ENCODE results near the gene TRPM7.
"Not testable (repeated sequence)": the region's sequence is repeated elsewhere in the genome, so short reads cannot be mapped to it uniquely, and the experiment has no call there.

The TRPM7 gene

DNA sequence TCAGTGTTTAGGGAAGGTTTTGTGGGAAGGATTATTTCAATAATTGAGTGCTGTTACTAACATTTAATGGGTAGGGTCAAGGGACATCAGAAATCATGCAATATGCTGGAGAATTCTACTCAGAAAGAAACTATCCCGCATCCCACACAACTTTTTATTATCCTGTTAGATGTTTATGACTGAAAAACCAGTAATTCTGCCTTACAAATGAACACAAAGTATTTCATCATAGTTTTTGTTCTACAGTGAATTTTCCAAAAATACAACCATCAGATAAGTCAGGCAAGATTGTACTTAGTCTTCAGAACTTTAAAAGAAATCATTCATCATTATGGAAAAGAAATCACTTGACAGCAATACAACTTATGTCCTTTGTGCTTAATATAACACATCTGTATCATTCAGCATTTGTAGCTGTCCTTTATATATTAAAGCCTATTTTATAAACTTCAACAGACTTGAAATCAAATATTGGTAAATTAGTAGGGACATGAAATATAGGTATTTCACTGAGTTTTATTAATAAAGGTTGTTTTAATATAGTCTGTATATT is 61.9 kb downstream of the TRPM7 start:
- ATAC-seq: no peak
- Mint-ChIP-seq H3K4me1 (peaks cover 9% of the 10 kb centered on the region), H3K4me3 (no peak overlapping the region), H3K36me3 (peaks cover 97% of the 10 kb centered on the region), H3K9me3 (no peaks in the 10 kb centered on the region), H3K27ac (no peak overlapping the region)
- DNase-seq (ENCODE audit: low spot score in 2 of 2): no peak

DNA sequence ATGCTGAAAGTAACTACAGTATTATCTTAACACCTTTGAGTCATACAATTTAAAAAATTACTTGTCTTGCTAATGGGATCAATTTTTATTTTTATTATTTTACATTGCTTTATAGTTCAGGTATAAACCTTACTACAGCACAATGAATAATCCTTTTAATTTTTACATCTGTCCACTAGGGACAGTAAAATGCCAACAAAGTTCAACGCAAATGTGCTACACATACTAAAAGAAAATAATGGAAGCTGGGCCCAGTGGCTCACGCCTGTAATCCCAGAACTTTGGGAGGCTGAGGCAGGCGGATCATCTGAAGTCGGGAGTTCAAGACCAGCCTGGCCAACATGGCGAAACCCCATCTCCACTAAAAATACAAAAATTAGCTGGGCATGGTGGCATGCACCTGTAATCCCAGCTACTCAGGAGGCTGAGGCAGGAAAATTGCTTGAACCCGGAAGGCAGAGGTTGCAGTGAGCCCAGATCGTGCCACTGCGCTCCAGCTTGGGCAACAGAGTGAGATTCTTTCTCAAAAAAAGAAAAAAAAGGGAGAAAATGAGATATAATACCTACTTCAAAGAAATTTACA is 64.1 kb downstream of the TRPM7 start:
- not testable (repeated sequence) for H3K27ac Mint-ChIP-seq; DNase-seq (ENCODE audit: low spot score in 2 of 2); H3K9me3 Mint-ChIP-seq; H3K4me1 Mint-ChIP-seq; ATAC-seq; H3K4me3 Mint-ChIP-seq
- peaks cover 97% of the 10 kb centered on the region for H3K36me3 Mint-ChIP-seq

DNA sequence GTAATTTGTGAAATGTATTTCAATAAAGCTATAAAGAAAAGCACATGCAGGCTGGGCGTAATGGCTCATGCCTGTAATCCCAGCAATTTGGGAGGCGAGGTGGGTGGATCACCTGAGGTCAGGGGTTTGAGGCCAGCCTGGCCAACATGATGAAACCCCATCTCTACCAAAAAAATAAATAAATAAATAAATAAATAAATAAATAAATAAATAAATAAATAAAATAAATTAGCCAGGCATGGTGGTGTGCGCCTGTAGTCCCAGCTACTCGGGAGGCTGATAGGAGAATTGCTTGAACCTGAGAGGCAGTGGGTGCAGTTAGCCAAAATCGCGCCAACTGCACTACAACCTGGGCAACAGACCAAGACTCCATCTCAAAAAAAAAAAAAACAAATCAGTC is 69.6 kb downstream of the TRPM7 start:
- not testable (repeated sequence) for DNase-seq (ENCODE audit: low spot score in 2 of 2)
- H3K36me3 Mint-ChIP-seq: peaks cover 100% of the 10 kb centered on the region

DNA sequence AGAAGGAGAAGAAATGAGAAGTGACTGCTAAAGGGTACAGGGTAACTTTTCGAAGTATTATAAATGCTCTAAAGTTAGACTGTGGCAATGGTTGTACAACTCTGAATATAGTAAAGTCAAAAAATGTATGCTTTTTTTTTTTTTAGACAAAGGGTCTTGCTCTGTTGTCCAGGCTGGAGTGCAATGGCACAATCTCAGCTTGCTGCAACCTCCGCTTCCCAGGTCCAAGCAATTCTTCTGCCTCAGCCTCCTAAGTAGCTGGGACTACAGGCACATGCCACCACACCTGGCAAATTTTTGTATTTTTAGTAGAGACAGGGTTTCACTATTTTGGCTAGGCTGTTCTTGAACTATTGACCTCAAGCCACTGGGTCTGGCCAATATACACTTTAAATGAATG is 70.0 kb downstream of the TRPM7 start:
- H3K27ac Mint-ChIP-seq, ATAC-seq: not testable (repeated sequence)
- H3K36me3 Mint-ChIP-seq: peaks cover 100% of the 10 kb centered on the region

More for the DNA sequence above, 69.6 kb downstream of the TRPM7 start:
- not testable (repeated sequence) for H3K4me1 Mint-ChIP-seq, ATAC-seq, H3K4me3 Mint-ChIP-seq, H3K27ac Mint-ChIP-seq, H3K9me3 Mint-ChIP-seq

GRCh38 chr15:50613600-50613999 is 73.0 kb downstream of the TRPM7 start:
- Mint-ChIP-seq H3K36me3 (peaks cover 100% of the 10 kb centered on the region), H3K27ac (no peak overlapping the region), H3K4me1 (no peaks in the 10 kb centered on the region), H3K9me3 (no peaks in the 10 kb centered on the region), H3K4me3 (no peak overlapping the region)
- DNase-seq (ENCODE audit: low spot score in 2 of 2) (no peak), ATAC-seq (no peak)

More for the DNA sequence above, 70.0 kb downstream of the TRPM7 start:
- H3K4me1 Mint-ChIP-seq; H3K4me3 Mint-ChIP-seq; DNase-seq (ENCODE audit: low spot score in 2 of 2); H3K9me3 Mint-ChIP-seq: not testable (repeated sequence)

- DNase-seq (ENCODE audit: low spot score in 2 of 2) (no peak), ATAC-seq (no peak)
- Mint-ChIP-seq H3K27ac (no peak overlapping the region), H3K4me1 (no peaks in the 10 kb centered on the region), H3K9me3 (peaks cover 3% of the 10 kb centered on the region), H3K4me3 (no peak overlapping the region), H3K36me3 (peaks cover 100% of the 10 kb centered on the region)
These were observed 79.5 kb downstream of the TRPM7 start for GRCh38 chr15:50607129-50607528.

- Mint-ChIP-seq H3K4me1 (no peaks in the 10 kb centered on the region), H3K27ac (peak overlapping the region; percentile 26), H3K9me3 (peaks cover 3% of the 10 kb centered on the region), H3K4me3 (no peak overlapping the region), H3K36me3 (peaks cover 100% of the 10 kb centered on the region)
- ATAC-seq (no peak), DNase-seq (ENCODE audit: low spot score in 2 of 2) (no peak)
These were observed 81.1 kb downstream of the TRPM7 start for GRCh38 chr15:50605462-50605861.

DNA sequence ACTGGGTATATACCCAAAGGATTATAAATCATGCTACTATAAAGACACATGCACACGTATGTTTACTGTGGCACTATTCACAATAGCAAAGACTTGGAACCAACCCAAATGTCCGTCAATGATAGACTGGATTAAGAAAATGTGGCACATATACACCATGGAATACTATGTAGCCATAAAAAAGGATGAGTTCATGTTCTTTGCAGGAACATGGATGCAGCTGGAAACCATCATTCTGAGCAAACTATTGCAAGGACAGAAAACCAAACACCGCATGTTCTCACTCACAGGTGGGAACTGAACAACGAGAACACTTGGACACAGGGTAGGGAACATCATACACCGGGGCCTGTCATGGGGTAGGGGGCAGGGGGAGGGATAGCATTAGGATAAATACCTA is 84.6 kb downstream of the TRPM7 start:
- H3K4me1 Mint-ChIP-seq; H3K9me3 Mint-ChIP-seq; H3K4me3 Mint-ChIP-seq; DNase-seq (ENCODE audit: low spot score in 2 of 2); ATAC-seq; H3K27ac Mint-ChIP-seq: not testable (repeated sequence)
- peaks cover 100% of the 10 kb centered on the region for H3K36me3 Mint-ChIP-seq

DNA sequence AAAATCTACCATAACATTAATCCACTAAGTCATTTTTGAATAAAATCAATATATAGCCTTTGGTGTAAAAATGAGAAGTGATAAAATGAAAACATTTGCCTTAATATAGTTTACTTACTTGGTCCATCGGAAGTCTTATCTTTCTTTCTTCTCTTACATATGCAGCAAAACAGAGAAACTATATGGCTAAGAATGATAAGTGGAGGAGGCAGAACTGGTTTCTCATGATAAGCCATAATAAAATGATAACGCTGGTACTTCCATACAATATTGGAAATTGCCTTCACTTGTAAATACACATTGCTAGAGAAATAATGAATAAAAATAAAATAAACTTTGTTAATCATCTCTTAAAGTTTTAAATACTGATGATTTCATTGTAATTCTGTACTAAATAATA is 92.3 kb downstream of the TRPM7 start:
- DNase-seq (ENCODE audit: low spot score in 2 of 2) (no peak), ATAC-seq (no peak)
- Mint-ChIP-seq H3K36me3 (peaks cover 100% of the 10 kb centered on the region), H3K9me3 (no peaks in the 10 kb centered on the region), H3K4me3 (no peak overlapping the region), H3K27ac (no peak overlapping the region), H3K4me1 (no peaks in the 10 kb centered on the region)

- no peak for DNase-seq (ENCODE audit: low spot score in 2 of 2)
- H3K36me3 Mint-ChIP-seq: peaks cover 100% of the 10 kb centered on the region
- no peak overlapping the region for H3K4me3 Mint-ChIP-seq
- H3K27ac Mint-ChIP-seq: no peak overlapping the region
- H3K9me3 Mint-ChIP-seq: no peaks in the 10 kb centered on the region
- ATAC-seq: no peak
- no peaks in the 10 kb centered on the region for H3K4me1 Mint-ChIP-seq
These were observed 92.8 kb downstream of the TRPM7 start for GRCh38 chr15:50593761-50594160.

DNA sequence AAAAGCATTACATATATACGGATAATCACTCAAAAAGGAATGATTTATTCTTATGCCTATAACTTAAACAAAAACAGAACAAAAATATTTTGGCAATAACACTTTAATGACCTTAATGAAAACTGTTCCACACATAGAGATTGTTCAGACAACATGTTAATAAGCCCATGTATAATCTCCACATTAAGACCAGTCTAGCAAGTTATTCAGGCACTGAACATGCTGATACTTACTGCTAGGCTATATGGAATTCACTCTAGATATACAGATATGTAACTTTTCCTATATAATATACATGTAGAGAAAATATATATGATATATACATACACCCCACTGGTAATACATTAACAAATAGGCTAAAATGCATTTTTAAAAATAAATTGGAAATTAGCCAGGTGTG is 96.3 kb downstream of the TRPM7 start:
- Mint-ChIP-seq H3K27ac (no peak overlapping the region), H3K4me3 (no peak overlapping the region), H3K9me3 (no peaks in the 10 kb centered on the region), H3K4me1 (no peaks in the 10 kb centered on the region), H3K36me3 (peaks cover 100% of the 10 kb centered on the region)
- DNase-seq (ENCODE audit: low spot score in 2 of 2) (no peak), ATAC-seq (no peak)

DNA sequence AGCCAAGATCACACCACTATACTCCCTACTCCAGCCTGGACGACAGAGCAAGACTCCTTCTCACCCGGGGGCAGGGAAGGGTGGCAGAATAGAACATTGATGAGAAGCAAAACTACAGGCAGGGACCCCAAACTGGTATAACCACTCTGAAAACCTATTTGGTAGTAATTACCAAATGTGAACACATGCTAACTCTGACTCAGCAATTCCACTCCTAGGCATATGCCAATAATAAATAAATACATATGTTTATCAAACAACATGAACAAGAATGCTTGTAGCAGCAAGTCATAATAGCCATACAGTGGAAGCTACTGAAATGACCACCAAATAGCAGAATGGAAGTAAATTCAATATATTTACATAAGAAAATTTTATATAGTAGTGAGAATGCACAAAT is 109.1 kb downstream of the TRPM7 start:
- no peak for ATAC-seq

GRCh38 chr15:50576166-50576565 is 110.4 kb downstream of the TRPM7 start:
- H3K4me3 Mint-ChIP-seq: no peak overlapping the region
- no peak for ATAC-seq
- no peak for DNase-seq (ENCODE audit: low spot score in 2 of 2)
- H3K9me3 Mint-ChIP-seq: no peaks in the 10 kb centered on the region
- H3K4me1 Mint-ChIP-seq: no peaks in the 10 kb centered on the region
- peaks cover 98% of the 10 kb centered on the region for H3K36me3 Mint-ChIP-seq
- H3K27ac Mint-ChIP-seq: peak overlapping the region; percentile 52

More for the DNA sequence above, 109.1 kb downstream of the TRPM7 start:
- H3K4me3 Mint-ChIP-seq: no peak overlapping the region
- H3K9me3 Mint-ChIP-seq: no peaks in the 10 kb centered on the region
- H3K27ac Mint-ChIP-seq: peak overlapping the region; percentile 52
- no peaks in the 10 kb centered on the region for H3K4me1 Mint-ChIP-seq
- DNase-seq (ENCODE audit: low spot score in 2 of 2): no peak
- peaks cover 98% of the 10 kb centered on the region for H3K36me3 Mint-ChIP-seq

GRCh38 chr15:50573842-50574241 is 112.8 kb downstream of the TRPM7 start:
- DNase-seq (ENCODE audit: low spot score in 2 of 2); H3K27ac Mint-ChIP-seq; H3K4me1 Mint-ChIP-seq; H3K9me3 Mint-ChIP-seq; H3K4me3 Mint-ChIP-seq; ATAC-seq: not testable (repeated sequence)
- peaks cover 98% of the 10 kb centered on the region for H3K36me3 Mint-ChIP-seq

DNA sequence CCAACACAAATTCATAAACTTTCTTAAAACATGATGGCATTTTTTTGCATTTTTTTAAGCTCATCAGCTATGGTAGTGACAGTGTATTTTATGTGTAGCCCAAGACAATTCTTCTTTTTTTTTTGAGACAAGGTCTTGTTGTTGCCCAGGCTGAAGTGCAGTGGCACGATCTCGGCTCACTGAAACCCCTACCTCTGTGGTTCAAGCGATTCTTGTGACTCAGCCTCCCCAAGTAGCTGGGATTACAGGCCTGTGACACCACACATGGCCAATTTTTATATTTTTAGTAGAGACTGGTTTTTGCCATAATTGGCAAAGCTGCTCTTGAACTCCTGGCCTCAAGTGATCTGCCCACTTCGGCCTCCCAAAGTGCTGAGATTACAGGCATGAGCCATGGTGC is 122.8 kb downstream of the TRPM7 start:
- peak; percentile 54 for ATAC-seq
- peak overlapping the region; percentile 87 for H3K27ac Mint-ChIP-seq

More for the DNA sequence above, 122.8 kb downstream of the TRPM7 start:
- no peak for DNase-seq (ENCODE audit: low spot score in 2 of 2)
- peak overlapping the region; percentile 2 for H3K4me3 Mint-ChIP-seq
- no peaks in the 10 kb centered on the region for H3K9me3 Mint-ChIP-seq
- peaks cover 21% of the 10 kb centered on the region for H3K4me1 Mint-ChIP-seq
- H3K36me3 Mint-ChIP-seq: peaks cover 99% of the 10 kb centered on the region

Measured in stimulated activated effector memory CD8-positive, alpha-beta T cell treated with anti-CD3 and anti-CD28 coated beads, Interleukin-12 subunit alpha, Interleukin-12 subunit beta, amount 100 ng/mL, for 72 hours (primary cell).